ENCODE results near the gene RNFT1. TPM values are rescaled to one million over a fixed set of nuclear protein-coding genes. Genes with fewer than 3 reads are reported as not detected.

The RNFT1 gene, protein sequence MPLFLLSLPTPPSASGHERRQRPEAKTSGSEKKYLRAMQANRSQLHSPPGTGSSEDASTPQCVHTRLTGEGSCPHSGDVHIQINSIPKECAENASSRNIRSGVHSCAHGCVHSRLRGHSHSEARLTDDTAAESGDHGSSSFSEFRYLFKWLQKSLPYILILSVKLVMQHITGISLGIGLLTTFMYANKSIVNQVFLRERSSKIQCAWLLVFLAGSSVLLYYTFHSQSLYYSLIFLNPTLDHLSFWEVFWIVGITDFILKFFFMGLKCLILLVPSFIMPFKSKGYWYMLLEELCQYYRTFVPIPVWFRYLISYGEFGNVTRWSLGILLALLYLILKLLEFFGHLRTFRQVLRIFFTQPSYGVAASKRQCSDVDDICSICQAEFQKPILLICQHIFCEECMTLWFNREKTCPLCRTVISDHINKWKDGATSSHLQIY
- total RNA-seq: 10.5 and 18.8 TPM in 2 replicates

DNA sequence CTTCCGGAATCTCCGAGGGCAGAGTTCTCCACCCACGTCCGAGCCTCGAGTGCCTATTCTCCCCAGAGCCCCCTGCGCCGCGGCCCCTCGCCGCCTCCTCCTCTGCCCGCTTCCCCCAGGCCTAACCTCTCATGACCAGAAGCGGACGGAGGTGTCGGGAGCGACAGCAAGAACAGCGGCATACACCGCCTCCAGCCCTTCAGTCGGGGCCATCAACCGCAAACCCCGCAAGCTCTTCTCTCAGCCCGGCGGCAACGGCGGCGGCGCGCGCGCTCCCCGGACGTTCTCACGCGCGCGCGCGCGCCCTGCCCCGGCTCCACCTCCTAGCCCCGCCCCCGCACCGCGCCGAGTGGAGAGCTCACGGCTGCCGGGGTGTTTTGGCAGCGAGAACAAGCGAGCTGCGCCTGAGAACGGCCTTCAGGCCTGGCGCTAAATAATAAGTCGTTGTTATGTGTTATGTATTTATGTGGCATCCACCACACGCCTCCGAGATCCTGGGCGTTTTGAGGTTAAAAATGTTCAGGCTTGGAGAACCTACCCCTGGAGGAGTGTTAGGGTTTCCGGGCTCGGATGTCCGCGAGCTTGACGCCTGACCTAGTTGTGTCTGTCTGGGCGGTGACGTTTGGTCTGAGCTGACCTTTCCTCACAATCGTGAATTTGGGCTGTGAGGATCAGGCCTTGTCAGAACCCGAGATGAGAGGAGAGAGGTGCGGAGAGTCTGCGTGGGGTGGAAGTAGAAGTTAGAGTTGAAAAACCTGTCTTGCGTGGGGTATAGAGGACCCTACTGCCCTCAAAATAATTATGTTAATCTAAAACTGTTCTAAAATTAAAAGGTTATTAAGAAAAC, at the start of gene RNFT1:
Gene RNFT1, minus strand, starts transcription at position 259 of the 847 bp plus-strand sequence. Its CDS starts 77 bp downstream, at position 182.

Small RNAs within 50 kb of the gene (small RNA-seq; reads per million reads assigned to genes)
- gene RPS29P21 (ENCODE audit: low replicate concordance): not detected

Other genes starting within 250 kb of the RNFT1 start
- gene TUBD1, start 71.8 kb downstream of the RNFT1 start, total RNA-seq: 1.8 and 5.7 TPM in 2 replicates
- gene RPS6KB1, start 71.6 kb downstream of the RNFT1 start, total RNA-seq: 25.2 and 31.1 TPM in 2 replicates
- 24.7 and 31.9 TPM in 2 replicates for gene HEATR6, start 114.2 kb upstream of the RNFT1 start, total RNA-seq
- not detected in 2 replicates for gene CA4, start 185.2 kb upstream of the RNFT1 start, total RNA-seq